T-helper 2 cell (primary cell): Measurements from ENCODE around the gene CHRNG.

Experiments
- DNase-seq, 5 experiments: peaks; one replicate each; pipeline versions ENCODE4 v3.0.0 to v3.0.0-alpha.2; 2012 to 2022

Gene CHRNG

GRCh38 chr2:232506709-232507108 is 32.8 kb upstream of the CHRNG start:
- DNase-seq = no peak

- no peak for DNase-seq
These were observed 31.2 kb upstream of the CHRNG start for GRCh38 chr2:232508251-232508650.

- DNase-seq = no peak
These were observed 28.1 kb upstream of the CHRNG start for GRCh38 chr2:232511336-232511890.

- DNase-seq = no peak
These were observed 26.9 kb upstream of the CHRNG start for GRCh38 chr2:232512602-232513001.

GRCh38 chr2:232513353-232513752 is 26.1 kb upstream of the CHRNG start:
- no peak for DNase-seq

GRCh38 chr2:232515639-232516038 is 23.9 kb upstream of the CHRNG start:
- no peak for DNase-seq

GRCh38 chr2:232516551-232516950 is 22.9 kb upstream of the CHRNG start:
- no peak for DNase-seq

- no peak for DNase-seq
These were observed 20.6 kb upstream of the CHRNG start for GRCh38 chr2:232518844-232519243.

GRCh38 chr2:232519581-232520438 is 19.7 kb upstream of the CHRNG start, which contains the start of gene PRSS56:
PRSS56 (plus strand) TSS chr2:232520388; CDS start chr2:232520599, 211 bp downstream.
- no peak for DNase-seq

- DNase-seq = no peak
These were observed 19.0 kb upstream of the CHRNG start for GRCh38 chr2:232520489-232520888.

- DNase-seq = no peak
These were observed 18.4 kb upstream of the CHRNG start for GRCh38 chr2:232521098-232521497.

GRCh38 chr2:232521959-232522622 is 17.4 kb upstream of the CHRNG start:
- DNase-seq = peak; percentile 41 to 63 (median 56)

- no peak for DNase-seq
These were observed 16.7 kb upstream of the CHRNG start for GRCh38 chr2:232522623-232523401.

- DNase-seq = no peak
These were observed 16.1 kb upstream of the CHRNG start for GRCh38 chr2:232523402-232523681.

- peak in 1 of 5 experiments; percentile 27 for DNase-seq
These were observed 15.6 kb upstream of the CHRNG start for GRCh38 chr2:232523682-232524597.

GRCh38 chr2:232524771-232525170 is 14.7 kb upstream of the CHRNG start:
- DNase-seq = no peak

- DNase-seq = no peak
These were observed 14.3 kb upstream of the CHRNG start for GRCh38 chr2:232525199-232525598.

GRCh38 chr2:232525791-232526371 is 13.6 kb upstream of the CHRNG start, which contains the start of gene CHRND:
CHRND (plus strand) TSS chr2:232526160; CDS start chr2:232526216, 56 bp downstream.
- no peak for DNase-seq

GRCh38 chr2:232526372-232526941 is 13.0 kb upstream of the CHRNG start:
- no peak for DNase-seq

- DNase-seq = no peak
These were observed 11.5 kb upstream of the CHRNG start for GRCh38 chr2:232527905-232528470.
